ENCODE measurements around the gene MAP3K3.

Gene MAP3K3

GRCh38 chr17:63694229-63694949 lies 72.2 kb downstream of the MAP3K3 start:
- DNase-seq (ENCODE audit: low read depth): no peak

GRCh38 chr17:63694950-63695773 lies 72.9 kb downstream of the MAP3K3 start:
- DNase-seq (ENCODE audit: low read depth): no peak

GRCh38 chr17:63695889-63696288 lies 73.7 kb downstream of the MAP3K3 start:
- DNase-seq (ENCODE audit: low read depth): no peak

- peak; percentile 25 for DNase-seq (ENCODE audit: low read depth)
These were observed 74.3 kb downstream of the MAP3K3 start for GRCh38 chr17:63696381-63696961.

GRCh38 chr17:63697341-63698286 lies 75.4 kb downstream of the MAP3K3 start:
- DNase-seq (ENCODE audit: low read depth): no peak

- no peak for DNase-seq (ENCODE audit: low read depth)
These were observed 76.2 kb downstream of the MAP3K3 start for GRCh38 chr17:63698381-63698885.

- DNase-seq (ENCODE audit: low read depth): no peak
These were observed 76.8 kb downstream of the MAP3K3 start for GRCh38 chr17:63698886-63699637.

GRCh38 chr17:63699638-63700527 lies 77.7 kb downstream of the MAP3K3 start, which contains the start of gene LIMD2:
Gene LIMD2 (minus strand): TSS chr17:63700125. CDS start chr17:63699298, 827 bp downstream.
- DNase-seq (ENCODE audit: low read depth): no peak

GRCh38 chr17:63700528-63701455 lies 78.6 kb downstream of the MAP3K3 start:
- DNase-seq (ENCODE audit: low read depth): peak; percentile 29

- no peak for DNase-seq (ENCODE audit: low read depth)
These were observed 79.2 kb downstream of the MAP3K3 start for GRCh38 chr17:63701456-63701820.

- DNase-seq (ENCODE audit: low read depth): no peak
These were observed 79.9 kb downstream of the MAP3K3 start for GRCh38 chr17:63701868-63702720.

GRCh38 chr17:63702721-63703015 lies 80.5 kb downstream of the MAP3K3 start:
- no peak for DNase-seq (ENCODE audit: low read depth)

GRCh38 chr17:63703029-63703428 lies 80.8 kb downstream of the MAP3K3 start:
- DNase-seq (ENCODE audit: low read depth): no peak

GRCh38 chr17:63703556-63704258 lies 81.5 kb downstream of the MAP3K3 start:
- no peak for DNase-seq (ENCODE audit: low read depth)

- DNase-seq (ENCODE audit: low read depth): no peak
These were observed 82.0 kb downstream of the MAP3K3 start for GRCh38 chr17:63704259-63704576.

- no peak for DNase-seq (ENCODE audit: low read depth)
These were observed 82.6 kb downstream of the MAP3K3 start for GRCh38 chr17:63704836-63705235.

- DNase-seq (ENCODE audit: low read depth): no peak
These were observed 83.4 kb downstream of the MAP3K3 start for GRCh38 chr17:63705657-63706056.

Data from fibroblast of gingiva (primary cell).